GM18499 (cell line): ENCODE data around the gene C4B.
"Not testable (repeated sequence)": the region's sequence is repeated elsewhere in the genome, so short reads cannot be mapped to it uniquely, and the experiment has no call there.

Experiments used
- ATAC-seq: cut with Tn5 transposase; IDR thresholded peaks from one replicate; pipeline ENCODE4 v1.9.1; 2021; ENCODE audit warnings: moderate number of reproducible peaks; ENCODE audit not compliant: insufficient read depth, unreplicated experiment

Gene C4B

GRCh38 chr6:32047855-32048766 is 33.5 kb downstream of the C4B start:
- ATAC-seq = no peak

- ATAC-seq = not testable (repeated sequence)
Measured at GRCh38 chr6:32049149-32049548, 34.6 kb downstream of the C4B start.

- ATAC-seq = not testable (repeated sequence)
Measured at GRCh38 chr6:32049736-32050135, 35.1 kb downstream of the C4B start.

GRCh38 chr6:32050562-32050961 is 36.0 kb downstream of the C4B start:
- no peak for ATAC-seq

- ATAC-seq = not testable (repeated sequence)
Measured at GRCh38 chr6:32052626-32053025, 38.0 kb downstream of the C4B start.

GRCh38 chr6:32053314-32053713 is 38.7 kb downstream of the C4B start:
- not testable (repeated sequence) for ATAC-seq

- ATAC-seq = not testable (repeated sequence)
Measured at GRCh38 chr6:32055756-32056155, 41.2 kb downstream of the C4B start.

- no peak for ATAC-seq
Measured at GRCh38 chr6:32056254-32056653, 41.7 kb downstream of the C4B start.

GRCh38 chr6:32057966-32058365 is 43.4 kb downstream of the C4B start:
- no peak for ATAC-seq

GRCh38 chr6:32058511-32058963 is 43.9 kb downstream of the C4B start:
- no peak for ATAC-seq

- ATAC-seq = no peak
Measured at GRCh38 chr6:32060966-32061655, 46.5 kb downstream of the C4B start.

GRCh38 chr6:32064706-32065105 is 50.1 kb downstream of the C4B start:
- ATAC-seq = no peak

GRCh38 chr6:32067521-32067920 is 52.9 kb downstream of the C4B start:
- not testable (repeated sequence) for ATAC-seq

GRCh38 chr6:32068315-32068714 is 53.7 kb downstream of the C4B start:
- ATAC-seq = not testable (repeated sequence)

GRCh38 chr6:32068867-32069266 is 54.3 kb downstream of the C4B start:
- no peak for ATAC-seq

- ATAC-seq = no peak
Measured at GRCh38 chr6:32069460-32069859, 54.9 kb downstream of the C4B start.

GRCh38 chr6:32069878-32070515 is 55.4 kb downstream of the C4B start:
- ATAC-seq = no peak

GRCh38 chr6:32070814-32071543 is 56.4 kb downstream of the C4B start:
- ATAC-seq = no peak

- no peak for ATAC-seq
Measured at GRCh38 chr6:32073101-32073500, 58.5 kb downstream of the C4B start.

GRCh38 chr6:32073613-32074012 is 59.0 kb downstream of the C4B start:
- no peak for ATAC-seq
